ENCODE results near the gene CNN1.
"Not testable (repeated sequence)": the region's sequence is repeated elsewhere in the genome, so short reads cannot be mapped to it uniquely, and the experiment has no call there.

The CNN1 gene

GRCh38 chr19:11564082-11564807 lies 25.6 kb downstream of the CNN1 start:
- in situ Hi-C loops (cut with MboI; ENCODE audit: low sequenced_read_pairs) = not testable (repeated sequence)

- in situ Hi-C loops (cut with MboI; ENCODE audit: low sequenced_read_pairs) = not testable (repeated sequence)
Observed at GRCh38 chr19:11565649-11565980, 27.0 kb downstream of the CNN1 start.

- in situ Hi-C loops (cut with MboI; ENCODE audit: low sequenced_read_pairs) = no loop called here
Observed at GRCh38 chr19:11566164-11566563, 27.5 kb downstream of the CNN1 start.

GRCh38 chr19:11570039-11570462 lies 31.4 kb downstream of the CNN1 start:
- in situ Hi-C loops (cut with MboI; ENCODE audit: low sequenced_read_pairs) = no loop called here

GRCh38 chr19:11573354-11573753 lies 34.7 kb downstream of the CNN1 start:
- in situ Hi-C loops (cut with MboI; ENCODE audit: low sequenced_read_pairs) = not testable (repeated sequence)

GRCh38 chr19:11573763-11574162 lies 35.1 kb downstream of the CNN1 start:
- in situ Hi-C loops (cut with MboI; ENCODE audit: low sequenced_read_pairs) = not testable (repeated sequence)

- in situ Hi-C loops (cut with MboI; ENCODE audit: low sequenced_read_pairs) = no loop called here
Observed at GRCh38 chr19:11574689-11575088, 36.0 kb downstream of the CNN1 start.

DNA sequence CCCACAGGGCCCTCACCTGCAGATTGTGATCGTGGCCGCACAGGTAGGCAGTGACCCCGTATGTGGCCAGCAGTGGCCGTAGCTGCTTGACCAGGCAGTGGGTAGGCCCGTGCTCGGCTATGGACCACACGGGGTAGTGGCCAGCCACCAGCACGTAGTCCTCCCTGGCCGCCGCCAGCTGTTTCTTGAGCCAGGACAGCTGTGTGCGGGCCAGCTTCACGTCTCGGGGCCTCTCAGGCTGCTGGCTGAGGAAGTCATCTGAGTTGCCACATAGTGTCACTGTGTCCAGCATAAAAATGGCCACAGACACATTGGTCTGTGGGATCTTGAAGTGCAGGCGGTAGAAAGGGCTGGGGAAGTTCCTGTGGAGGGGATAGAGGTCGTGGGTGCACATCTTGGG lies 37.6 kb downstream of the CNN1 start:
- in situ Hi-C loops (cut with MboI; ENCODE audit: low sequenced_read_pairs) = no loop called here

DNA sequence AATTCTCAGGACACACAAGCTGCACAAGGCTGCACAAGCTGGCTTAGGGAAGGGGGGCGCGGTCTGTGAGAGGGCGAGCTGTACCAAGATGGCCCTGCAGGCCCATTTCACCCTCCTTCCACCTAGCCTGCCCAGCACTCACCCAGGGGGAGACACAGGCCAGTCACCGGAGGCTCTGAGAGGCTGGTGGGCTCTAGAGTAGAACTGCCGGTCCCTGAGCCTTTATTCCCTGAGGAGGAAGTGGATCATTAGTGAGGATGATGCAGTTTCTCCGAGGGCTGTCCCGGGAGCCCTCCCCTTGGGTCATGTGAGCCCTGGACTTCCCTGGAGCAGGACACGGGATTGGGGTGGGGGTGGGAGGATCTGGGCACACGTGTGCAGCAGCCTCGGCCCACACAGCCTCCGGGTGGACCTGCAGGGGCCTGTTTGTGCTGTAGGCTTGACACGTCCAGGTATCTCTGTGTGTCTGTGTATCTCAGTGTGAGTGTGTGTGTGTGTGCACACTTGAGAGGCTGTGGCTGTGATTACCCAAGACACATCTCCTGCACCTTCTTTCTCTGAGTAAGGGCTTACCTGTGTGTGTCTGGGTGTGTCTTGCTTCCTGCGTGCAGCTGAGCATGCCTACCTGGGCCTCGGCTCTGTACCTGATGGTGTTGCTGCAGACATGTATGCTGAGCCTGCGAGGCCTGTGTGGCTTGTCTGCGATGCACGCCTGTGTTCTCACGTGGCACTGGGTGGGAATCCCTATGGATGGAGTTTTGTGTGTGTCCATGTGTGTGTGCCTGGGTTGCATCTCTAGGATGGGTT lies 39.0 kb downstream of the CNN1 start, which contains the start of gene ACP5:
Gene ACP5, minus strand, starts transcription at position 195 of the 807 bp plus-strand sequence. CDS start 328 bp downstream, outside the sequence.
- in situ Hi-C loops (cut with MboI; ENCODE audit: low sequenced_read_pairs) = no loop called here

DNA sequence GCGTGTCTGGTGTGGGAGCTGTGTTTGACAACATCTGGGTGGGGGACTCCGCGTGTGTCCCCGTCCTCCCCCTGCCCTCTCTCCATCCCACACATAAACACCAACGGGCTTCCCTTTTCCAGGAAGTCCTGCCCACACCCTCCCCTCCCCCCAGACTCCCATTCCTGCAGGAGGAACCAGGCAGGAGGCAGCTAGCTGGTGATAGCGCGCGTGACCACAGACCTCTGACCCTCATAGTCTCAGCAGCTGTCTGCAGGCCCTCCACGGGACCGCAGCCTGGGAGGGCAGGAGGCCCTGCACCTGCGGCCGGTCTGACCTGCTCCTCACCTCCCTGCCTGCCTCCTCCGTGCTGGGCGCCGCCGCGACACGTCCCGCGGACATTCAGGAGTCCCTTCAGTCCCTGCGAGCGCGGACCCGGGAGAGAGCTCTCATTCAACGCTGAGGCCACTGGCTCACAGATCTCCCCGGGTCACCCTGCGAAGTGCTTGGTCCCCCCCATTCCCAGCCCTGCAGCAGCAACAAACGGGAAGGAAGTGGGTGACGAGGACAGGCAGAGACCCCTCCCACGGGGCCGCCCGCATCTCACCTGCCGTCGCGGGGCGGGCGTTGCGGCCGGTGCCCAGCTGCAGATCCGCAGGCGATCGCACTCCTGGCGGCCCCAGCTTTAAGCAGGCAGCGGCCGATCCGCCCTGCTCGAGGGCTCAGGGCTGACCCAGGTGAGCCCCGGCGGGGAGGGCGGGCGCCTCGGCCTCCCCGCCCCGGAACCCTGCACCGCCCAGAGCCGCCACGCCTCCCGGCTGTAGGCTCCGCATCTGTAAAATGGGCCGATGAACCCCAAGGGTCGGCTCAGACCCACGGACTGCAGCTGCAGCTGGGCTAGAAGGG lies 39.8 kb downstream of the CNN1 start:
- in situ Hi-C loops (cut with MboI; ENCODE audit: low sequenced_read_pairs) = no loop called here

DNA sequence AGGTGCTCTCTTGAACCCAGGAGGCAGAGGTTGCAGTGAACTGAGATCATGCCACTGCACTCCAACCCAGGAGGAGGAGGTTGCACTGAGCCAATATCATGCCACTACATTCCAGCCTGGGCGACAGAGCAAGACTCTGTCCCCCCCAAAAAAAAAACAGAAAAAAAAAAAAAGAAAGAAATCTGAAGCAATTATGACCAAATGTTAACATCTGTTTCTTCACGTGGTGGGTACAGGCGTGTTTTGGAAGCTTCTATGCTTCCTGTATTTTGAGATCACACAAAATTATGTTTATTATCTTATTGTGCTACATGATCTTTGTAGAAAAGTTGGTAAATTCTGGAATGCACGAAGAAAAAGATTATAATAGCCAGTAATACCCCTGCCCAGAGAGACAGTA lies 41.5 kb downstream of the CNN1 start:
- in situ Hi-C loops (cut with MboI; ENCODE audit: low sequenced_read_pairs) = no loop called here

- in situ Hi-C loops (cut with MboI; ENCODE audit: low sequenced_read_pairs) = no loop called here
Observed at GRCh38 chr19:11581740-11582139, 43.1 kb downstream of the CNN1 start.

DNA sequence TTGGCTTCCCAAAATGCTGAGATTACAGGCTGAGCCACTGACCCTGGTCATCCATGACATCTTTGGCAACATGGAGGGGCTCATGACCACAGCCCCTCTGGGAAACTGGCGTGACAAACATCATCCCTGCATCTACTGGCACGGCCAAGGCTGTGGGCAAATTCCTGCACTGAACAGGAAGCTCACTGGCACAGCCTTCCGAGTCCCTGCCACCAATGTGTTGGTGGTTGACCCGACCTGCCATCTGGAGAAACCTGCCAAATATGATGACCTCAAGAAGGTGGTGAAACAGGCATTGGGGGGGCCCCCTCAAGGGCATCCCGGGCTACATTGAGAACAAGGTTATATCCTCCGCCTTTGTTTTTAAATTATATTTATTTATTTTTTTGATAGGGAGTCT lies 47.7 kb downstream of the CNN1 start:
- in situ Hi-C loops (cut with MboI; ENCODE audit: low sequenced_read_pairs) = no loop called here

GRCh38 chr19:11587302-11587974 lies 48.8 kb downstream of the CNN1 start:
- in situ Hi-C loops (cut with MboI; ENCODE audit: low sequenced_read_pairs) = no loop called here

DNA sequence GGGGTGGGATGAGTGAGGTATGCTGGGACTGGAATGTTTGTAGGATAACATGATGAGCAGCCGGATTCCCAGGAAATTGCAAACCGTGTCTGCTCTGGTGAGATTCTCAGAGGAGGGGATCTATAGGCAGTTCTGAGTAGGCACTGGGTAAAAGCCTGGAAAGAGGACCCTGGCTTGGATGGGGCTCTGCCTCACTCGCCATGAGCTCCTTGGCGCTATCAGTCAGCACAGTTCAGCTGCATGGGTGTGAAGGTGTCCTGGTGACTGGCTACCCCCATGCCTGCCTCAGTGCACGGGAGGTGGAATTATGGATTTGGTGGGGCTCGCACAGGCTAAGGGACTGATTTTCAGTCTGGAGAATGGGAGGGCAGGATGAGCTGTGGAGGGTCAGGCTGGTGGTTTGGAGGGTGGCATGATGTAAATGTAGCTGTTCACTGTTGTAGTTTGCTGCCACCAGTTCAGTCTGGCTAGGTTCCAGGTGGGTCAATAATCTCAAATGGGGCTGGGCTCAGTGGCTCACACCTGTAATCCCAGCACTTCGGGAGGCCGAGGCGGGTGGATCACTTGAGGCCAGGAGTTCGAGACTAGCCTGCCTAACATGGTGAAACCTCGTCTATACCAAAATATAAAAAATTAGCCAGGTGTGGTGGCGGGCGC lies 49.5 kb downstream of the CNN1 start:
- in situ Hi-C loops (cut with MboI; ENCODE audit: low sequenced_read_pairs) = no loop called here

DNA sequence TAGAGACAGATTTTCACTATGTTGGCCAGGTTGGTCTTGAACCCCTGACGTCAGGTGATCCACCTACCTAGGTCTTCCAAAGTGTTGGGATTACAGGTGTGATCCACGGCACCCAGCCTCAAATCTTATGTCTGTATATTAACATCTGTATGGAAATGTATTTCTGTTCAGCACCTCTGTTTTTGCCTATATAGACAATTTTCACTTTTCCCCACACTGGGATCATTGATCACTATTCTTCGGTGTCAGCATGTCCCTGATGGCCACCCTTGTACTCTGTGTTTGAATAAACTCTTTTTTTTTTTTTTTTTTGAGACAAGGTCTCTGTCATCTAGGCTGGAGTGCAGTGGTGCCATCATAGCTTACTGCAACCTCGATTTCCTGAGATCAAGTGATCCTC lies 55.4 kb downstream of the CNN1 start:
- in situ Hi-C loops (cut with MboI; ENCODE audit: low sequenced_read_pairs) = no loop called here

DNA sequence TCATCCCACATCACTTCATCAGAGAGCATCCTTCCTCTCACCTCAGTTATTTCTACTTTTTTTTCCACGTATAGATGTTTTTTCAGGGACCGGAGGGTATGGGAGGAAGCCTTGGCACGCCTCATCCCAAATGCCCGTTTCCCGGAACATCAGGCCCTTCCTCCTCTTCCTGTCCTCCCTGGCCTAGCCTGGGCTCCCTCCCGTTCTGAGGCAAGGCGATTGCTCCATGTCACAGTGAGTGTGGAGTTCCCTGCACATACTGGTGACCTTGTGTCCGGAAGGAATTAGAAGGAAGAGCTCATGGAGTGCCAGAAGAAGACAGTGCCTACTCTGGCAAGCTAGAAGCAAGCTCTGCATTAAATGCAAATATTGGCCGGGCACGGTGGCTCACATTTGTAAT lies 57.5 kb downstream of the CNN1 start:
- in situ Hi-C loops (cut with MboI; ENCODE audit: low sequenced_read_pairs) = no loop called here

DNA sequence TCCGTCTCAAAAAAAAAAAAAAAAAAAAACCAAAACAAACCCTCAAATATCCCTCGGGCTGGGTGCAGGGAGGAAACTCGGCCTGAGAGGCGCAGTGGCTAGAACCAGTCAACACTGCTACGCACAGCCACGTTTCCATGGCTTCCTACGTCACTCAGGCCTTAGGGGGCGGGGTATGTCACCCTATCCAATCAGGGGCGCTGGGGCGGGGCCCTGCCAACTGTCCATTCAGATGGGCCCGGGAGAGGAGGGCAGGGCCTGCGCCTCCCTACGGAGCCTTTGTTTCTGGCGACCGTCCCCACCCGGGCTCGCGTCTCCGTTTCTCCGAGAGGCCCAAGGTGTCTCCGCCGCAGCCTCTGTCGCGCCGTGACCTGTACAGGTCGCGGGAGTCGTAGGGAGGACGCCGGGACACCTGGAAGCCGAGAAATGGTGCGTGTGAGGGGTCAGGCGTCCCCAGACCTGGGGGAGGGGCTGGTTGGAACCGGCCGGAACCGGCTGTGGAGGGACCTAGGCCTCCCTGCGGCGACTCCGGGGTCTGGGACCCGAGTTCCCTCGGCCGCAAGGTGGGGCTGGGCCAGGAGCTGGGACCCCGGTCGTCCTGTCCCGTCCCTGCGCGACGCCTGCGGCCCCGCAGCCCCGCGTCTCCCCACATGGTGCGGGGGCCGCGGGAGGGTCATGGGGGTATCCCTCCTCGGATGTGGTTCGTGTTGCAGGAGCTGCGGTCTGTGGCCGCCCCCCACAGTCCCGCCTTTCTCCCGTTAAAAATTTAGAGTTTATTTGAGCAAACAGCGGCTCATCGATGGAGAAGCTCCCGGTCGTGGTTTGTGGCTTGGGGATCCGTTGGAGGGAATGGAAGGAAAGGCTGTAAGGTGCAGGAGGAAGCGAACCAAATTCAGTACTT lies 58.8 kb downstream of the CNN1 start, which contains the start of gene ZNF627:
Gene ZNF627, plus strand, starts transcription at position 282 of the 901 bp plus-strand sequence. Its CDS starts 145 bp downstream, at position 427.
- in situ Hi-C loops (cut with MboI; ENCODE audit: low sequenced_read_pairs) = no loop called here

DNA sequence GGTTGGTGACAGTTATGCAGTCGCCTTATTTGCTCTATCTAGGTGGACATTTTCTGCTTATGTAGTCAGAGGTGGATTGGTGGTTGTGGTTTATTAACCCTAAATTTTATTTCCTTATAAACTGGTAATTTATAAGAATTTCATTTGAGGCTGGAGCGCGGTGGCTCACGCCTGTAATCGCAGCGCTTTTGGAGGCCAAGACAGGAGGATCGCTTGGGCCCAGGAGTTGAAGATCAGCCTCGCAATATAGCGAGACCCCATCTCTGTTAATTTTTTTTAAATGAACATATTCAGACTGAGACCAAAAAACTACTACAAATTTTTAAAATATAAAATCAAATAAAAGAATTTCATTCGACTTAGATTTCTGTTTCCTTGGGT lies 59.4 kb downstream of the CNN1 start:
- in situ Hi-C loops (cut with MboI; ENCODE audit: low sequenced_read_pairs) = no loop called here
